ENCODE data around the gene SNX24.

GRCh38 chr5:122997294-122997693 lies 151.9 kb downstream of the SNX24 start:
- TF ChIP-seq ISL1 (CRISPR knock-in tag; IDR thresholded peaks at IDR 0.05) (no peak), RARB (CRISPR knock-in tag; IDR thresholded peaks at IDR 0.05) (no peak), PATZ1 (CRISPR knock-in tag; IDR thresholded peaks at IDR 0.05; ENCODE audit: borderline replicate concordance) (no peak), ZNF565 (CRISPR knock-in tag; conservative IDR thresholded peaks at IDR 0.05; ENCODE audit: low read depth) (no peak), CSDC2 (CRISPR knock-in tag; IDR thresholded peaks at IDR 0.05) (no peak), GLIS3 (CRISPR knock-in tag; IDR thresholded peaks at IDR 0.05) (no peak), ARNTL (CRISPR knock-in tag; IDR thresholded peaks at IDR 0.05; ENCODE audit: borderline replicate concordance, low read depth) (no peak), ZNF8 (CRISPR knock-in tag; IDR thresholded peaks at IDR 0.05) (no peak), BACH2 (CRISPR knock-in tag; IDR thresholded peaks at IDR 0.05; ENCODE audit: borderline replicate concordance) (no peak), TCF4 (CRISPR knock-in tag; IDR thresholded peaks at IDR 0.05; ENCODE audit: borderline replicate concordance) (no peak), ZNF70 (CRISPR knock-in tag; IDR thresholded peaks at IDR 0.05) (no peak), POU6F1 (CRISPR knock-in tag; IDR thresholded peaks at IDR 0.05; ENCODE audit: borderline replicate concordance, low read depth) (no peak), OSR1 (CRISPR knock-in tag; IDR thresholded peaks at IDR 0.05) (no peak)
